ENCODE measurements around the gene AMOT.

AMOT gene

GRCh38 chrX:112800971-112801775 is 39.5 kb downstream of the AMOT start:
- no peak for DNase-seq (ENCODE audit: extremely low spot score)
- CTCF ChIA-PET: no interaction called here
- TF ChIP-seq CTCF (IDR thresholded peaks at IDR 0.05; ENCODE audit: control extremely low read depth, extremely low read depth, low read depth, missing control alignments): no peak
- POLR2A ChIA-PET: no interaction called here

- POLR2A ChIA-PET: no interaction called here
- no peak for TF ChIP-seq CTCF (IDR thresholded peaks at IDR 0.05; ENCODE audit: control extremely low read depth, extremely low read depth, low read depth, missing control alignments)
- no peak for DNase-seq (ENCODE audit: extremely low spot score)
- CTCF ChIA-PET: no interaction called here
Measured at GRCh38 chrX:112799425-112799824, 41.2 kb downstream of the AMOT start.

DNA sequence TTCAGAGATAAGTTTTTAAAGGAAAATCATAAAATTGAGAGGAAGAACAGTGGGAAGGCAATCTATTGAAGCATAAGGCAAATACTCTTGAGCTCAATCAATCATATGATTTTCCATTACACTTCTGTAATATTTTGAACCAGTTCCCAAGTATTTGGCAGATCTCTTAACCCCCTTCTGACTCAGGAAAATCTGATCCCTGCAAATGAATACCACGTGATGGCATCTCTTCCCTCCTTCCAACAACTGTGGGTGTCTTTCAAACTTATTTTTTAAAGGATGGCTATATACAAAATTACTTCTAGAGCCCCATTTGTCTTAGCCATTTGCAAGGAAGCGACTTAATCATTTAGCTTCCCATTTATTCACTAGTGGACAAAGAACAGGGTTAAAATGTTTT is 41.9 kb downstream of the AMOT start:
- no peak for DNase-seq (ENCODE audit: extremely low spot score)
- ChIA-PET CTCF (no interaction called here), POLR2A (no interaction called here)
- TF ChIP-seq CTCF (IDR thresholded peaks at IDR 0.05; ENCODE audit: control extremely low read depth, extremely low read depth, low read depth, missing control alignments): no peak

- ChIA-PET POLR2A (no interaction called here), CTCF (no interaction called here)
- no peak for DNase-seq (ENCODE audit: extremely low spot score)
- no peak for TF ChIP-seq CTCF (IDR thresholded peaks at IDR 0.05; ENCODE audit: control extremely low read depth, extremely low read depth, low read depth, missing control alignments)
Measured at GRCh38 chrX:112789931-112790330, 50.7 kb downstream of the AMOT start.

GRCh38 chrX:112786076-112786475 is 54.6 kb downstream of the AMOT start:
- DNase-seq (ENCODE audit: extremely low spot score): no peak
- no peak for TF ChIP-seq CTCF (IDR thresholded peaks at IDR 0.05; ENCODE audit: control extremely low read depth, extremely low read depth, low read depth, missing control alignments)
- CTCF ChIA-PET: interaction anchor here (1.1 kb wide), 1 partner anchor 20 kb away, joined by 3 read pairs; no protein-coding TSS in a partner anchor
- POLR2A ChIA-PET: no interaction called here

DNA sequence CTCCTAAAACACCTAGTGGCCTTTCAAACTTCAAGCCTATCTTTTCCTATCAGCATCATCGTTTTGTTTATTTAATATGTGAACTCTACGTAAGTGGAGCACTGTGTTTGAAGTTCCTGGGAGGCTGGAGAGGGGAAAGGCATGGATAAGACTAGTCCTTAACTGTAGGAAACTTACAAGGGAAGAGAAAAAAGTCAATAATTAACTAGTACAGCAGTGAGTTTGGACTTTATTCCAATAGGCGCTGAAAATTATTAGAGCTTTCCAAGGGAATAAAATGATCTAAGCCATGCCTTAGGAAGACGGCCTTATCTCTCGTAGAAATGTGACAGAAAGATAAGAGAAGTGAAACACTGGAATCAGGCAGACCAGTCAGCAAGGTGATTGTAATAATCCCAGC is 55.3 kb downstream of the AMOT start:
- TF ChIP-seq CTCF (IDR thresholded peaks at IDR 0.05; ENCODE audit: control extremely low read depth, extremely low read depth, low read depth, missing control alignments): no peak

More for the DNA sequence above, 55.3 kb downstream of the AMOT start:
- no peak for DNase-seq (ENCODE audit: extremely low spot score)
- ChIA-PET POLR2A (no interaction called here), CTCF (interaction anchor here (1.1 kb wide), 1 partner anchor 19 kb away, joined by 3 read pairs; no protein-coding TSS in a partner anchor)
